Body of pancreas (tissue), 4 donors: ENCODE data around the gene CLSTN1. TPM values are rescaled to one million over a fixed set of nuclear protein-coding genes. Genes with fewer than 3 reads are reported as not detected.
"Not testable (repeated sequence)": the region's sequence is repeated elsewhere in the genome, so short reads cannot be mapped to it uniquely, and the experiment has no call there.

Source experiments
- ATAC-seq: fragments of 150-250 bp; one replicate; pipeline ENCODE4 v1.9.1; 2016
- DNase-seq, 4 donors: peaks; one replicate each; pipeline ENCODE4 v3.0.0-alpha.2; 2019
- H3K27ac ChIP-seq, 4 donors: fragments of 200-600 bp; sonication (generic); 1 replicate in 3 of 4; 2 replicates in 1 of 4; pipeline versions ENCODE4 v1.5.1 to v1.6.1; 2016 to 2019; ENCODE audit warnings: mild to moderate bottlenecking in 1 of 4, mixed read lengths in 1 of 4, moderate library complexity in 1 of 4
- H3K27me3 ChIP-seq, 2 donors: fragments of 200-600 bp; sonication (generic); one replicate each; pipeline ENCODE4 v1.6.0; 2016; ENCODE audit warnings: mild to moderate bottlenecking in 1 of 2
- H3K36me3 ChIP-seq, 2 donors: fragments of 200-600 bp; sonication (generic); replicated peaks in 1 of 2; 2 replicates each; pipeline ENCODE4 v1.5.1; 2016; ENCODE audit warnings: low read depth in 2 of 2; ENCODE audit not compliant: insufficient read depth in 1 of 2
- H3K4me1 ChIP-seq: fragments of 200-600 bp; sonication (generic); one replicate; pipeline ENCODE4 v1.6.0; 2016
- H3K4me3 ChIP-seq, 2 donors: fragments of 200-600 bp; sonication (generic); 1 replicate in 1 of 2; 2 replicates in 1 of 2; pipeline ENCODE4 v1.5.1; 2016 to 2019
- H3K9me3 ChIP-seq, 3 donors: fragments of 200-600 bp; sonication (generic); 1 replicate in 2 of 3; 2 replicates in 1 of 3; pipeline ENCODE4 v1.5.1; 2016
- CTCF ChIP-seq, 7 experiments: fragments of 450-650 bp in 4 of 7; fragments of 200-600 bp in 3 of 7; sonication (generic) in 3 of 7; IDR thresholded peaks; one replicate each; pipeline ENCODE4 v1.5.1; 2016 to 2019; ENCODE audit warnings: antibody characterized with exemption in 7 of 7
- POLR2A ChIP-seq, 3 donors: fragments of 450-650 bp; IDR thresholded peaks; one replicate each; pipeline ENCODE4 v1.6.1; 2016; ENCODE audit warnings: antibody characterized with exemption in 3 of 3, mild to moderate bottlenecking in 2 of 3
- WGBS, 2 donors: methylation state at CpG; one replicate each; pipeline ENCODE4 v1.1.5; 2017; 5-methylcytosine and 5-hydroxymethylcytosine counted together
- intact Hi-C: fragments of 100-400 bp; cut with DNase I; formaldehyde crosslinking; loops from one replicate; pipeline ENCODE4 v1.15.1; 2023
- total RNA-seq, 2 donors: library from RNA; depleted of rRNA; stranded (reverse); fragments of >200 nt; gene quantifications; one replicate each; pipeline ENCODE4 v1.1.0, GENCODE V29; 2016

Gene CLSTN1
- total RNA-seq, 2 donors from 2014 or later, result 60.2 to 64.6 TPM

- TF ChIP-seq CTCF (IDR thresholded peaks at IDR 0.05) (no peak), POLR2A (IDR thresholded peaks at IDR 0.05) (no peak)
- Histone ChIP-seq H3K4me3 (no peak overlapping the region), H3K9me3 (no peaks in the 10 kb centered on the region), H3K27ac (no peak overlapping the region), H3K36me3 (peaks cover 4 to 19% of the 10 kb centered on the region in 2 donors), H3K27me3 (no peaks in the 10 kb centered on the region), H3K4me1 (no peaks in the 10 kb centered on the region)
- WGBS, 2 donors, result 96% methylated on average over 14 of the region's 14 CpGs
- ATAC-seq, result no peak
- intact Hi-C loops, result no loop called here
- DNase-seq, result no peak
Measured at GRCh38 chr1:9749361-9749760, 74.4 kb downstream of the CLSTN1 start.

- H3K9me3 ChIP-seq, H3K4me3 ChIP-seq, H3K4me1 ChIP-seq, ATAC-seq, intact Hi-C loops, DNase-seq, H3K27ac ChIP-seq, H3K27me3 ChIP-seq: not testable (repeated sequence)
- WGBS, 2 donors, result 94 to 97% methylated on average over 9 of the region's 9 CpGs
- peaks cover 4 to 25% of the 10 kb centered on the region in 2 donors for H3K36me3 ChIP-seq
Measured at GRCh38 chr1:9748391-9748790, 75.4 kb downstream of the CLSTN1 start.

- intact Hi-C loops, result no loop called here
- WGBS, 2 donors, result 92 to 96% methylated on average over 7 of the region's 7 CpGs
- H3K27ac ChIP-seq, result no peak overlapping the region
- no peak for DNase-seq
- peaks cover 4 to 33% of the 10 kb centered on the region in 2 donors for H3K36me3 ChIP-seq
- no peaks in the 10 kb centered on the region for H3K9me3 ChIP-seq
- no peak for ATAC-seq
- no peaks in the 10 kb centered on the region for H3K4me1 ChIP-seq
- TF ChIP-seq CTCF (IDR thresholded peaks at IDR 0.05) (no peak), POLR2A (IDR thresholded peaks at IDR 0.05) (no peak)
- H3K4me3 ChIP-seq, result no peak overlapping the region
- H3K27me3 ChIP-seq, result no peaks in the 10 kb centered on the region
Measured at GRCh38 chr1:9746651-9747050, 77.1 kb downstream of the CLSTN1 start.

GRCh38 chr1:9746211-9746610 lies 77.6 kb downstream of the CLSTN1 start:
- Histone ChIP-seq H3K36me3 (peaks cover 4 to 36% of the 10 kb centered on the region in 2 donors), H3K27me3 (no peaks in the 10 kb centered on the region), H3K4me3 (no peak overlapping the region), H3K27ac (no peak overlapping the region), H3K9me3 (no peaks in the 10 kb centered on the region), H3K4me1 (no peaks in the 10 kb centered on the region)
- no peak for DNase-seq
- WGBS, 2 donors, result 93 to 94% methylated on average over 3 of the region's 3 CpGs
- no peak for TF ChIP-seq CTCF (IDR thresholded peaks at IDR 0.05)
- TF ChIP-seq POLR2A (IDR thresholded peaks at IDR 0.05), result no peak
- intact Hi-C loops, result no loop called here
- ATAC-seq, result no peak

- peaks cover under 1 to 41% of the 10 kb centered on the region in 2 donors for H3K36me3 ChIP-seq
- no peaks in the 10 kb centered on the region for H3K9me3 ChIP-seq
- no peak overlapping the region for H3K27ac ChIP-seq
- 93 to 96% methylated on average over 16 to 28 of the region's 28 CpGs for WGBS, 2 donors
- H3K27me3 ChIP-seq, result no peaks in the 10 kb centered on the region
- H3K4me1 ChIP-seq, result no peaks in the 10 kb centered on the region
- ATAC-seq (no peak), DNase-seq (no peak)
- no peak overlapping the region for H3K4me3 ChIP-seq
- intact Hi-C loops, result no loop called here
- TF ChIP-seq POLR2A (IDR thresholded peaks at IDR 0.05) (no peak), CTCF (IDR thresholded peaks at IDR 0.05) (no peak)
Measured at GRCh38 chr1:9744106-9744799, 79.5 kb downstream of the CLSTN1 start.
